Fibroblast of the conjunctiva (primary cell): ENCODE results near the gene ERFE.
"Not testable (repeated sequence)": the region's sequence is repeated elsewhere in the genome, so short reads cannot be mapped to it uniquely, and the experiment has no call there.

Source experiments
- DNase-seq: peaks from one replicate; pipeline ENCODE4 v3.0.0-alpha.2; 2010; ENCODE audit warnings: low read depth

ERFE gene, protein sequence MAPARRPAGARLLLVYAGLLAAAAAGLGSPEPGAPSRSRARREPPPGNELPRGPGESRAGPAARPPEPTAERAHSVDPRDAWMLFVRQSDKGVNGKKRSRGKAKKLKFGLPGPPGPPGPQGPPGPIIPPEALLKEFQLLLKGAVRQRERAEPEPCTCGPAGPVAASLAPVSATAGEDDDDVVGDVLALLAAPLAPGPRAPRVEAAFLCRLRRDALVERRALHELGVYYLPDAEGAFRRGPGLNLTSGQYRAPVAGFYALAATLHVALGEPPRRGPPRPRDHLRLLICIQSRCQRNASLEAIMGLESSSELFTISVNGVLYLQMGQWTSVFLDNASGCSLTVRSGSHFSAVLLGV

DNA sequence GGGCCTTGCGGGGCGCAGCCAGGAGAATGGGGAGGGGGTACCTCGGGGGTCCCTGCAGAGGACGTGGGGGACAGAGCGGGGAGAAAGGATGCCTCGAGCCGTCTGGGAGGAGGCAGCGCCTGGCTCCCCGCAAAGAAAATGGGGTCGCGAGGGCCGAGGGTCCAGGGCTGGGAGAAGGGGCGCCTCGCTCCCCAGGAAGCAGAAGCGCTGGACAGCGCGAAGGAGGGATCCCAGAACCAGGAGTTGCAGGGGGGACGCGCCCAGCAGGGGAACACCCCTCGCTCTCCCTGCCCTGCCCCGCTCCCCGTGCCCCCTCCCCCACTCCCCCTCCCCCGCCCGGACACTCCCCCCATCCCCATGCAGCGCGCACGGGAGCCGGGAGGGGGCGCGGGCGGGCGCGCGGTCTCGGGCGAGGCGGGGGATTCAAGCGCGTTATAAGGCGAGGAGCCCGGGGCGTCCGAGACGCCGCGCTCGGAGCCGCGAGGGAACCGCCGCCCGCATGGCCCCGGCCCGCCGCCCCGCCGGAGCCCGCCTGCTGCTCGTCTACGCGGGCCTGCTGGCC is at the start of gene ERFE:
Gene ERFE, plus strand, starts transcription at position 462 of the 562 bp plus-strand sequence. Its CDS starts 38 bp downstream, at position 500.
- DNase-seq: no peak

DNA sequence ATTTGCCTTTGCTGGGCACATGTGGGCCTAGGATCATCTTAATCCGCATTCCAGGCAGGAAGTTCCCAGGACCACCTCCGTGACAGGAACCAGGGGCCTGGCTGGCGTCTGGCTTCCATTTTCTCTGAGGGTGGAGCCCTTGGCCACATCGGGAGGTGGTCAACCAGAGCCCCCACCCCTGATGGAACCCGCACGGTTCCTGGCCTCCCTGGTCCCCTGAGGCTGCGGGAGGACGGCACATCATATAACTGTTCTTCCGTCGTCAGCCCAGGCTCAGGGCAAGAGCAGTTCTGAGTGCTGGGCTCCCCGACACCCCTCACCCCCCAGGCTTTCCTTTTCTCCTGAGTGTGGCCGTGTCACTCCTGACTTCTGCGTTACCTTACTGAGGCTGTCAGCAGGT is 45.2 kb upstream of the ERFE start:
- no peak for DNase-seq

DNA sequence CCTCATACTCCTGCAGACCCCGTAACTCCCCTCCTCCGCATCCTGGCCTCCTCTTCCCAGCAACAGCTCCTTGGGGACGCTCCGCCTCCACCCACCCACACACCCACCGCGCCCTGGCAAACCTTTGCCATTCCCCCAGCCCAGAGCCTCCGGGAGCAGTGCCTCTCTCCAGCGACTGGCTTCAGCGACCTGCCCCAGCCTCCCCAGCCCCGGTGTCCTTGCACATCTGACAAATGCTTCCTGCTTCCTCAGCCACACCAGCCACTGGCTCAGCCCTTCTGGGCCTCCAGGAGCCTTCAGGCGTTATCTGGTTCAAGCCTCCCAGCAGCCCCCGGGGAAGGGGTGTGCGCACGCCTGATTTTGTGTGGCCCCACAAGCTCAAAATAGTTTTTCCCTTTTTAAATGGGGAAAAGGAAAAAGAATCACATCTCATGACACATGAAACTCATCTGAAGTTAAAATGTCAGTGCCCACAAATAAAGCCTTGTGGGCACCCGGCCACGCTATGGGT is 44.4 kb upstream of the ERFE start:
- DNase-seq: no peak

DNA sequence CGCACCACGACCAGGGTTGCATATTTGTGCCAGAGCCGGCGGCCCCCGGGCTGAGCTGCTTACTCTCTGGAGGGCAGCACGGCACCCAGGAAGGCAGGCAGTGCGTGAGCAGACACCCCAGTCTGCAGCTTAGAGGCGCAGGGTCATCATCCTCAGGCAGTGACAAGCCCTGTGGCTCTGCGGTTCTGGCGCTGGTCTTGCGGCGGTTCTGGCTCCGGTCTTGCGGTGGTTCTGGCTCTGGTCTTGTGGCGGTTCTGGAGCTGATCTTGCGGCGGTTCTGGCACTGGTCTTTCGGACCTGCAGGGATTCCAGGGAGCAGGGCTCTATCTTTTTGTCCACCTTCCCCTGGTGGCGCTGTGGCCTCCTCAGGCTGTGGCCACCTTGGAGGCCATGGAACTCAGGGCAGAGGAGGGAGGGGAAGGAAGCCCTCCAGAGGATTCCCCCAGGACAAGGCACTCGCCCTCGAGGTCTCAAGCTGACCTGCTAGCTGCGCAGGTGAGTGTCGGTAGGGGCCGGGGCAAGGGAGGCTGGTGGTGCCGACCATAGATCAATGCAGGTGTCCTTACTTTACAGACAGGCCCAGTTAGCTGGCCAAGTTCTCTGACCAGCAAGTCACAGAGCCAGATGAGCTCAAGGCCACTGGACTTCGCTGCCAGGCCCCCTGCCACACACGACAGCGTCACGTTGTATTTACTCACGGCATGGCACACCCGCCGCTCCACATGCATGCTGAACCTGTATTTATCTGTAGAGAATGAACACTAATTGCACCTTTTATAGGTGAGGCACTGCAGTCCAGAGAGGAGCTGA is 43.7 kb upstream of the ERFE start:
- no peak for DNase-seq

DNA sequence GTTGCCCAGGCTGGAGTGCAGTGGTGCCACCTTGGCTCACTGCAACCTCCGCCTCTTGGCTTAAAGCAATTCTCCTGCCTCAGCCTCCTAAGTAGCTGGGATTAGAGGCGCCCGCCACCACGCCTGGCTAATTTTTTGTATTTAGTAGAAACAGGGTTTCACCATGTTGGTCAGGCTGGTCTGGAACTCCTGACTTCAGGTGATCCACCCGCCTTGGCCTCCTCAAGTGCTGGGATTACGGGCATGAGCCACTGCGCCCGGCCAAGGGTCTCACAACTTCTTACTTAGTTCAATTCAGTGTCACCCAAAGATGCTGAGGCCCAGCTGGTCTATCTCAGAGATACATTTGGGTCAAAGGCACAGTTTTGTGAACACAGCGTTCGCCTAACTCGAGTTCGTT is 43.1 kb upstream of the ERFE start:
- DNase-seq: not testable (repeated sequence)

DNA sequence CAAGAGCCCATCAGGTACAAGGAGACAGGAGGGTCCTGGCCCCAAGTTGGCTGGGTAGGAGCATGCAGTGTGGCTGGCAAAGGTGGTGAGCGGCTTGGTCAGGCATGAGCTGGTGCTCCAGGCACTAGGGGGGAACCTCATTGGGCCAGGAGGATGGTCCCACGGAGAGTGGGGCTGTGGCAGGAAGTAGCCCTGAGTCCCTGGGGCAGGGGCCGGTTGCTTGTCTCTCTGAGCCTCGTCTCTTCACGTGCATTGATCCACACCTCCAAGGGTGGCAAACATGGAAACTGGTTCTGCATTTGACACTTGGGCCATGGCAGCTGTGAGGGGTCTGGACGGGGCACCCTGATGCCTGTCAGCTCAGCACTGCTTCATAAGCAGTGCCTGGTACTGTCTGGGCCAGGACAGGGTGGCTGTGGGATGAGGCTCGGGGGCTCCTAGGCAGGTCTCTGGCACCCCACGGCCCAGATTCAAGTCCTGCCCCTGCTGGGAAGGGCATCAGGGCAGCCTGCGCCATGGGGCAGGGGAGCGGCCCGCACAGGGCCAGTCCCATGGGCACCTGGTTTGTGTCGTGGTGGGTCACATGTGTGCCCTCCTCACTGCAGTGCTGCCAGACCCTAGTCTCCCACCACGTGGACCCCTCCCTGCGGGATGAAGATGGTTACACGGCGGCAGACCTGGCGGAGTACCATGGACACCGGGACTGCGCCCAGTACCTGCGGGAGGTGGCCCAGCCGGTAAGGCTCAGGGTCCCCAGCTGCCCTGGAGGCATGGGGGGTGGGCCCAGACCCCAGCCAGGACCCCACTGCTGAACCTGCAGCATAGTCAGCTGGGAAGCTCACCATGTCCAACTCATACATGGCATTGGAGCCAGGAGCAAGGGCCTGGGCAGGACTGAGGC is 42.2 kb upstream of the ERFE start:
- no peak for DNase-seq

DNA sequence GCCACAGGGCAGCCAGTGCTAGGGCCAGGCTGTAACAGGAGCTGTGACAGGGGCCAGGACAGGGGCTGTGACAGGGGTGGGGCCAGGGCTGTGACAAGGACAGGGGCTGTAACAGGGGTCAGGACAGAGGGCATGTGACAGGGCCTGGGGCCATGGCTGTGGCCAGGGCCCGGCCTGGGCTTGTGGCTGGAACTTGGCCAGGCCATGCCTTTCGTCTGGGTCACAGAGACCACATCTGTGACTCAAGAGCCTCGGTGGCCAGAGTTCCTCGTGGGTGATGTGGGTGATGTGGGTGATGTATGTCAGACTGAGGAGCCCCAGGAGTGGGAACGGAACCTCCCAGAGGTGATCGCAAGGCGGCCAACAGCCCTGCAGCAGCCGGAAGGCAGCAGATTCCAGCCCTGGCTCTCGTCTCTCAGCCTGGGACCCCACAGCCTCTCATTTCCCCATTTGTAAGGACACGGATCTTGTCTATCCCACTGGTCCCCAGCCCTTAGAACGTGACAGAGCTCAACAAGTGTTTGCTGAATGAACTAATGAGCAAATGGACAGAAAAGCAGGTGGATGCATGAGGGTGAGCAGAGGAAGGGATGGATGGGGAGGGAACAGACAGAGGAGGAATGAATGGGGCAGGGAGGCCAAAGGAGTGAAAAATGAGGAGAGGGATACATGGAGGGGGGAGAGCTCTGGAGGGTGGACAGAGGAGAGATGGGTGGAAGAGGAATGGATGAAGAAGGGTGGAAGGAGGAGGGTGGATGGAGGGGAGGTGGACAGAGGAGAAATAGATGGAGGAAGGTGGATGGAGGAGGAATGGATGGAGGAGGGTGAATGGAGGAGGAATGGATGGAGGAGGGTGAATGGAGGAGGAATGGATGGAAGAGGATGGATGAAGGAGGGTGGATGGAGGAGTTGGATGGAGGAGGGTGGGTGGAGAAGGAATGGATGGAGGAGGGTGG is 41.3 kb upstream of the ERFE start:
- DNase-seq: no peak

DNA sequence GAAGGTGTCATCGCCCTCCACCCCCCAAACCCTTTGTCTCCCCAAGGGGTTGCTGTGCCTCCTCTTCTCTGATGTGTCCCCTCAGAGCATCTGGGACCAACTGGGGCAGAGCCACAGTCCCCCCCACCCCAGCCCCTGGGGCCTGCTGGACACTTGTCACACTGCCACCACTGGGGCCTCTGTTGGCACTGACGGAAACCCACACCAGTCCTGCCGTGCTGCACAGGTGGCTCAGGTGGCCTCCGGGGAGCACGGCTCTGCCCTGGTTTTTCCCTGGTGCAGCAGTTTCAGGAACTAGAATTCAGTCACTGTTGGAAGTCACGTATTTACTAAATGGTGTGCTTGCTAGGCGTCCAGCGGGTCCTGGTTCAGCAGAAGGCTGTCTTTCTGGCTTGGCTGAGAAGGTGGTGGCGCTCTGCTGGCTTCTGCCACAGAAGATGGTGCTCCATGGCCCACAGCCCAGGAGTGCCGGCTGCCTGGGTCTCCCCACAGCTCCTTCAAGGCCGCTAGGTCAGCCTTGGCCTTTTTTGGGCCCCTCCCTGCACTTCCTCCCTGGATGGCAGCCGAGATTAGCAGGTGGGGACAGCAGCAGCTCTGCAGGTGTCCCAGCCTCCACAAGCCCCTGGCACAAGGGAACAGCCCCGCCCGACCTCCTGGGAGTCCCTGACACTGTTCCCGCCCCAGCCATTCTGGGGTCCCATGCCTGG is 38.9 kb upstream of the ERFE start:
- no peak for DNase-seq

DNA sequence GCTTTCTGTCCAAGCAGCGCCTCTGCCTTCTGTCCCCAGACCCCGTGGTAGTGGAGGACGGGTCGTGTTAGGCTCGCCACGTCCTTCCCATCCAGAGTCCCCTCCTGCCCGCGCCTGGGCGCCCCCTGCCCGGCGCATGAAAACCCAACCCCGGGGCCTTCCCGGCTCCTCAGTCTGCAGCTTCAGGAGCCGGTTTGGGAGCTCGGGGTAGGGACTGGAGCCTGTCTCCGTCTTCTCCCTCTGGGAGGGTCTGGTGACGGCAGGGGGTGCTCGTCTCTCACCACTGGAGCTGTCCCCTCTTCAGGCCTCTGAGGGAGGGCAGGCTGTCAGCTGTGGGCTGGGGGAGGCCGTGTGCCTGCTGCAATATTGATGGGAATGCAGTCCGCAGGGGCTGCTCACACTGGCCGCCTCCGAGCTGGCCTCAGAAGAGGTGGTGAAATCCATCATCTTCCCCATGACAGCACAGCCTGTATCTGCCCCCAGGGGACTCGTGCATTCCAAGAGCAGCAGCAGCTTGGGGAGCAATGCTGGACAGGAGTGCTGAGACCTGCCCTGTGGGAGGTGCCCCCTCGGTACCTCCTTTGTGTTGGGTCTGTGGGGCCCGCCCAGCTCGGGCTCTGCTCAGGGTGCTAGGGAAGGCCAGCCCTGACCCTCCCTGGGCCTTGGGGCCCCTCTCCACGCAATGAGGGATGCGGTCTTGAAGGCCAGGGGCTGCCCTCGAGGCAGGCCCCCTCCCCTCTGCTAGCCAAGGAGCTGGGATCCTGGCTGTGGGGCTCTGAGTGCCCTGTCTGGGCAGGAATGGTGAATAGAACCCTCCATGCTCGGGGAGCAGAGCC is 38.1 kb upstream of the ERFE start:
- no peak for DNase-seq

DNA sequence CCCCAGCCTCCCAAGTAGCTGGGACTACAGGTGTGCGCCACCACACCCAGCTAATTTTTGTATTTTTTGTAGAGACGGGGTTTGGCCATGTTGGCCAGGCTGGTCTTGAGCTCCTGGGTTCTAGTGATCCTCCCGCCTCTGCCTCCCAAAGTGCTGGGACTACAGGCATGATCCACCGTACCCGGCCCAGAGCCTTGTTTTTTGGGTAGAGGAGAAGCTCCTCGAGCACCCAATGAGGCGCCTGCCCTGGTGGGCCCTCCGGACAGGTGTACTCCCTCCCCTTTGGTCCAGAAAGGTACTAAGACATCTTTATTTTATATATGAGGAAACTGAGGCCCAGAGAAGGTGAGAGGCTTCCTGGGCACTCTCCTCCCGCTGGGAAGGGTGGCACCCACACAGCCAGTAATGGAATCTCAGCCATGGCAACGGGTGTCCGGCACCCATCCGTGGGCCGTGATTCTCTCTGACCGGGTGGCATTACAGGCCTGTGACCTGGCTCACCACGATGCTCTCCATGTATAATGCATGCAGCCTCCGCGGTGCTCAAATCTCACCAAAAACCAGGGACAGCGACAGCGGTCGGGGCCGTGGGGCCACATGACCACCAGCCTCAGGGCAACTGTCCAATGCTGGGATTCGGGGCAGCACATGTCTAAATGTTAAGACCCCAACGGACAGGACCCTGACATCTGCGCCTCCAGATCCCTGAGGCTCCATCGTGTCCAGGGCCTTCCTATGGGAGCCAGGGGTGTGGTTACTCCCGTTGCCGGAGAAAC is 37.1 kb upstream of the ERFE start:
- no peak for DNase-seq

DNA sequence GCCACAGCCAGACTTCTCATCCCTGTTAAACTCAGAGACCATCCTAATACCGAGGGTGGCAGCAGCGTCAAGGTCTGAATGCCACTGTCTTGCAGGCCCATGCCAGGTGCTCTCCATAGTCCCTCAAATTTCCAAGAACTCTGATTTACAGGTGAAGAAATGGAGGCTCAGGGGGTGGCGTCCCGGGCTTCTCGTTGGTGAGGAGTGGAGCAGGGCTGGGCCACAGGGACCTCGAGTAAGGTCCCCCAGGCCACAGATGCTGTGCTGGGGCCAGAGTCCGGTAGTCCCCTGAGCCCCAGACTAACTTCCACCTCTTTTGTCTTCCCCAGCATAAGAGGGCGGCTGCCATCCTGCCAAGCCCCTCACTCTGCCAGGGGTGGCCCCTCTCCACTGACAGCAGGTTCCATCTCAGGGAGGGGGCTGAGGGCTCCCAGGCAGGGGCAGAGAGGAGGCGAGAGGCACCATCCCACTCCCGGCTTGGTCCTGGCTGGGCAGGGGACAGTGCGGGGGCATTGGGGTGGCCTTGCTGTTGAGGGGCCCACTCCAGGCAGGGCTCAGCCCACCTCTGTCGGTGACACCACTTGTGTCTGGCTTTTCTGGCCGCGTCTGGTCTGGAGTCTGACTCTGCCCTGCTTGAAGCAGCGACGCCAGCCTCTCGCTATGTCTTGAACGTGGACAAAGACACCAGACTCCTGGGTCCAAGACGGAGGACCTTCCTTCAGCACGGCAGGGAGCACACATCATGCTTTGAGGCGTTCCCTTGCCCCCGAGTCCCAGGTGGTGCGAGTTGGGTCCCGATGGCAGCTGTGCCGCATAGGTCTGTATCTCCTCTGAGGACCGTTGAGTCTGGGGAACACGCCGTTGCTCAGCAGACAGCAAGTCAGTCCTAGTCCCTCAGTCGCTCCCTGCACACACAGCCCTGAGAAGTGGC is 36.2 kb upstream of the ERFE start:
- no peak for DNase-seq

DNA sequence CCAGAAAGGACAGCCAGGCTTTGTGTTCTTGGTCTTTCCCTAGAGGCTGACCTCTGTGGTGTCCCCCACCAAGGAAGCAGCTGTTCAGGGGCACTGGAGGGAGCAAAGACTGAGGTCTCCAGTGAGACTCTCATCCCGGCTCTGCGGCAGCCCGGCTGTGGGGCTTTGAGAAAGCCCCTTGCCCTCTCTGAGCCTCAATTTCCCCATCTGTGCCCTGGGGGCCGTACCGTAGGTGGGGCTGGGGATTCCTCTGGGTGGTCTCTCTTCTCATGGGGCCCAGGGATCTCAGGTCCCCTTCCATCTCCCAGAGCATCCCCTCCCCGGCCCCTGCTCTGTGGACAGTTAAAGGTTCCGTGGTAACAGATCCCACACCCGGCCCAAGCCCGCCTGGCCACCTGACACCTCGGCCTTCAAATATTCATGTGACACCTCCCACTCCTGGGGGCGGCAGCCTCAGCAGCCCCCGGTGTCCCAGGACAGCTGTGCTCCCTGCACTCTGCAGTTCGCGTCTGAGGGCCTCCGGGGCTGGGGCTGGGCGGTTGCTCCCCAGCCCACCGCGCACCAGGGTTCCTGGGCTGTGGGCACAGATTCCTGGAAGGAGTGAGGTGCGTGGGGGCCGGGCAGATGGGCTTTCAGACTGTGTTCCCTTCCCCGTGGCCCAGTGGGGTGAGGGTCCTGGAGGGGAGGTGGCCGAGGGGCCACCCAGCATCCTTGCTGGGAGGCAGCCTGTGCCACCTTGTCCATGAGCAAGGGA is 35.4 kb upstream of the ERFE start:
- DNase-seq: no peak

DNA sequence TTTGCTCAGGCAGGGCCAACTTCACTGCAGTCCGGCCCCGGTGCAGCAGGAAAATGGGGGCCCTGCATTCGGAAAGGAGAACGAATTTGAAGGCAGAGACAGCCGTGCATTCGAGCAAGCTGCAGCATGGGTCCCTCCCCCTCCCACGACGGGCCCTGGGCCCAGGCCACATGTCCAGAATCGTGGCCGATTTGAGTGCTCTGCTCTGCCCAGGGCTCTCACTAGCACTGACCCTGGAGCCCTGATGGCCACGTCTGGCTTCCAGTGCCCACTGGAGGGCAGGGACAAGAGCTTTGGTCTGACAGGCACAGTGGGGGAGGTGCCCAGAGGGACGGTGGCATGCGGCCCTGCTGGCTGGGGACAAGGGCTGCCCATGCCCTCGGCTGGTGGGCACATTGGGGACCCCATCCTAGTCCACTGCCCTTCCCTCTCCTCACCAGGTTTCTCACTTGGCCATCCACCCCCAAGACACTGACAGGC is 34.7 kb upstream of the ERFE start:
- DNase-seq: no peak

DNA sequence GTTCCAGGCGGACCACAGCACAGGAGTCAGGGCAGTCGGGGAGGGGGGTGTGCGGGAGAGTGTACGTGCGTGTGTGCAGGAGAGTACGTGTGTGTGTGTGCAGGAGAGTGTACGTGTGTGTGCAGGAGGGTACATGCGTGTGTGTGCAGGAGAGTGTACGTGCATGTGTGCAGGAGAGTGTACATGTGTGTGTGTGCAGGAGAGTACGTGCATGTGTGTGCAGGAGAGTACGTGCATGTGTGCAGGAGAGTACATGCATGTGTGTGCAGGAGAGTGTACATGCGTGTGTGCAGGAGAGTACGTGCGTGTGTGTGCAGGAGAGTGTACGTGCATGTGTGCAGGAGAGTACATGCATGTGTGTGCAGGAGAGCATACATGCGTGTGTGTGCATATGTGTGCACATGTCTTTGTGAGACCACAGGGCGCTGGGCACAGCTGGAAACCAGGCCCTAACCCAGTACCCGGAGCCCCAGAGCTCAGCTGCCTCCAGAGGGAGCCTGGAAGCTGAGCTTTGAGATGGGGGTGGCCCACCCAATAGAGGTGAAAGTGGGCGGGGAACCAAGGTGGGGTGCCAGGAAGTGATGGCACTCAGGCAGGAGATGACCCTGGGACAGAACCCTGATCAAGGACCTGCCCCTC is 34.2 kb upstream of the ERFE start:
- no peak for DNase-seq

DNA sequence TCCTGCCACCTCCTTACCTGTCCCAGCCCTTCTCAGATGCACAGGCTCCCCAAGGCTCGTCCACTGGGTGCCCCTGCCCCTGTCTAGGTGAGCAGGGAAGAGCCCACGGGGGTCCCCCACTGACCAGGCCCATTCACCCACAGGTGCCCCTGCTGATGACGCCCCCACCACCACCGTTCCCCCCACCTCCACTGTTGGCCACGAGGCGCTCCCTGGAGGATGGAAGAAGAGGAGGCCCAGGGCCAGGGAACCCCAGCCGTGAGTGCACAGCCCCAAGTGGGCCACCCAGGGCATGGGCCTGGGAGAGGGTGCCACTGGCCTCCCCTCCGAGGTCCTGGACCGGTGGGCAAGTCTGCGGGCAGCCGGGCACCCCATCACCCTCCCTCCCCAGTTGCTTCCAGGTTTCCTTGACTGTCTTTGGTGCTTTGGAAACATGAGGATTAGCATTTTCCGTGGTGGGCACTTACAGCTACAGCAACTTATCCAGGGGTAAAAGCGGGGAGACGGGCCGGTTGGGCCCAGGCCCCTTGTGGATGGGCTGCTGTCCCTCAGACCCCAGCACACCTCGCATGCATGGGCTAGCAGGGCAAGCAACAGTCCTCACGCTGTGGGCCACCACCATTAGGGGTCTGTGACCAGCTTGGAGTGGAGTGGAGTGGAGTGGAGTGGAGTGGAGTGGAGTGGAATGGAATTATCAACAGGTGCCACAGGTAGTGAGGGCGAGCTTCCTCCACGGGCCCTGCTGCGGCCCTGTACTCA is 33.5 kb upstream of the ERFE start:
- DNase-seq: no peak
